Lower leg skin (tissue), 4 donors: ENCODE results near the gene SLC4A5. TPM values are rescaled to one million over a fixed set of nuclear protein-coding genes. Genes with fewer than 3 reads are reported as not detected.
"Not testable (repeated sequence)": the region's sequence is repeated elsewhere in the genome, so short reads cannot be mapped to it uniquely, and the experiment has no call there.

Experiments used
- DNase-seq, 2 donors: peaks; one replicate each; pipeline ENCODE4 v3.0.0-alpha.2; 2019; ENCODE audit warnings: low spot score in 2 of 2
- H3K4me3 ChIP-seq: fragments of 200-600 bp; sonication (generic); 2 replicates; pipeline ENCODE4 v1.5.1; 2017; ENCODE audit warnings: mild to moderate bottlenecking, low read depth; ENCODE audit not compliant: poor library complexity, severe bottlenecking
- CTCF ChIP-seq, 3 donors: fragments of 450-650 bp; IDR thresholded peaks; one replicate each; pipeline ENCODE4 v1.5.1; 2016; ENCODE audit warnings: antibody characterized with exemption in 3 of 3, mild to moderate bottlenecking in 3 of 3, moderate library complexity in 2 of 3
- POLR2A ChIP-seq, 2 donors: fragments of 450-650 bp; IDR thresholded peaks; one replicate each; pipeline ENCODE4 v1.6.1; 2016 to 2017; ENCODE audit warnings: antibody characterized with exemption in 2 of 2, mild to moderate bottlenecking in 1 of 2, moderate library complexity in 1 of 2
- WGBS, 2 donors: methylation state at CpG; one replicate each; pipeline ENCODE4 v1.1.5; 2018; 5-methylcytosine and 5-hydroxymethylcytosine counted together
- intact Hi-C: fragments of 100-400 bp; cut with DNase I; formaldehyde crosslinking; loops from one replicate; pipeline ENCODE4 v1.15.0; 2023; ENCODE audit warnings: low total_unique reads
- total RNA-seq, 4 donors: library from RNA; depleted of rRNA; stranded (reverse); fragments of >200 nt; gene quantifications; one replicate each; pipeline ENCODE4 v1.1.0, GENCODE V29; 2016

Gene SLC4A5
- total RNA-seq, 4 donors from 2014 or later: 3.0 to 5.6 (median 3.7) TPM

GRCh38 chr2:74347303-74347702, 4.1 kb upstream of the SLC4A5 start:
- no peak for TF ChIP-seq CTCF (IDR thresholded peaks at IDR 0.05)
- no peak for TF ChIP-seq POLR2A (IDR thresholded peaks at IDR 0.05)
- intact Hi-C loops: no loop called here
- H3K4me3 ChIP-seq: no peak overlapping the region
- DNase-seq: peak in 1 of 2 donors; percentile 6
- 84 to 90% methylated on average over 1 of the region's 1 CpG for WGBS, 2 donors

- DNase-seq: no peak
- H3K4me3 ChIP-seq: no peak overlapping the region
- intact Hi-C loops: no loop called here
- TF ChIP-seq POLR2A (IDR thresholded peaks at IDR 0.05): no peak
- no peak for TF ChIP-seq CTCF (IDR thresholded peaks at IDR 0.05)
- WGBS, 2 donors: 82 to 84% methylated on average over 8 of the region's 8 CpGs
These were observed 2.2 kb upstream of the SLC4A5 start for GRCh38 chr2:74345272-74345943.

GRCh38 chr2:74336227-74336626, 7.0 kb downstream of the SLC4A5 start:
- intact Hi-C loops, H3K4me3 ChIP-seq, DNase-seq: not testable (repeated sequence)
- 67 to 73% methylated on average over 2 of the region's 2 CpGs for WGBS, 2 donors

- no peak overlapping the region for H3K4me3 ChIP-seq
- DNase-seq: peak; percentile 59 to 93
- intact Hi-C loops: no loop called here
- 32 to 33% methylated on average over 3 of the region's 3 CpGs for WGBS, 2 donors
- peak in 1 of 3 donors; percentile 73 for TF ChIP-seq CTCF (IDR thresholded peaks at IDR 0.05)
- no peak for TF ChIP-seq POLR2A (IDR thresholded peaks at IDR 0.05)
These were observed 8.3 kb downstream of the SLC4A5 start for GRCh38 chr2:74334931-74335333.

- no peak overlapping the region for H3K4me3 ChIP-seq
- intact Hi-C loops: no loop called here
- TF ChIP-seq POLR2A (IDR thresholded peaks at IDR 0.05): no peak
- TF ChIP-seq CTCF (IDR thresholded peaks at IDR 0.05): no peak
- DNase-seq: no peak
- WGBS, 2 donors: 89 to 93% methylated on average over 6 of the region's 6 CpGs
These were observed 9.2 kb downstream of the SLC4A5 start for GRCh38 chr2:74333896-74334586.

- 74 to 83% methylated on average over 3 of the region's 3 CpGs for WGBS, 2 donors
- DNase-seq: no peak
- no peak for TF ChIP-seq POLR2A (IDR thresholded peaks at IDR 0.05)
- TF ChIP-seq CTCF (IDR thresholded peaks at IDR 0.05): no peak
- H3K4me3 ChIP-seq: no peak overlapping the region
- intact Hi-C loops: no loop called here
These were observed 10.0 kb downstream of the SLC4A5 start for GRCh38 chr2:74333175-74333574.
